ENCODE data around the gene LST1. TPM values are rescaled to one million over a fixed set of nuclear protein-coding genes. Genes with fewer than 3 reads are reported as not detected.

Gene LST1
- total RNA-seq, 1 donor = not detected

- peaks cover 93% of the 10 kb centered on the region for H3K36me3 ChIP-seq (ENCODE audit: insufficient read depth, low read length)
- no peak overlapping the region for H2AFZ ChIP-seq (ENCODE audit: low read length)
- DNase-seq (ENCODE audit: insufficient read length, low spot score, missing footprints) = peak; percentile 65
- no peak overlapping the region for H3K4me2 ChIP-seq (ENCODE audit: insufficient read depth, low read length)
- no peaks in the 10 kb centered on the region for H3K27me3 ChIP-seq (ENCODE audit: insufficient read depth, low read length)
- peaks cover 30% of the 10 kb centered on the region for H4K20me1 ChIP-seq (ENCODE audit: insufficient read depth, low read length)
- peaks cover 7% of the 10 kb centered on the region for H3K4me1 ChIP-seq (ENCODE audit: insufficient read depth, low read length)
- H3K27ac ChIP-seq (ENCODE audit: low read depth, low read length) = no peak overlapping the region
- H3K79me2 ChIP-seq (ENCODE audit: insufficient read depth, low read length) = peaks cover 11% of the 10 kb centered on the region
- no peaks in the 10 kb centered on the region for H3K9me3 ChIP-seq (ENCODE audit: low read depth, low read length)
- no peak for TF ChIP-seq CTCF (IDR thresholded peaks at IDR 0.05; ENCODE audit: extremely low read depth, low read depth, low read length)
- no peak overlapping the region for H3K4me3 ChIP-seq (ENCODE audit: insufficient read depth, low read length)
These were observed 50.9 kb downstream of the LST1 start for GRCh38 chr6:31636698-31637596.

Small RNA genes lying within 50 kb of the gene (small RNA-seq; reads per million reads assigned to genes)
- gene MIR6832 (not detected), gene SNORA38 (62.0 reads per million, percentile 96 among the genes with 10 or more reads in this experiment), gene SNORD117 (410 reads per million, percentile 98 among the genes with 10 or more reads in this experiment), gene SNORD84 (not detected), gene UQCRHP1 (not detected)

Other genes starting within 250 kb of the LST1 start
- 455 and 510 TPM in 2 replicates for gene HLA-B, start 229.1 kb upstream of the LST1 start, total RNA-seq
- gene MICA, start 182.7 kb upstream of the LST1 start, total RNA-seq = 31.1 and 40.1 TPM in 2 replicates
- 12.7 and 14.1 TPM in 2 replicates for gene MICB, start 88.1 kb upstream of the LST1 start, total RNA-seq
- gene MCCD1, start 57.3 kb upstream of the LST1 start, total RNA-seq = not detected in 2 replicates
- gene DDX39B, start 44.3 kb upstream of the LST1 start, total RNA-seq = 240 and 262 TPM in 2 replicates
- gene ATP6V1G2, start 39.7 kb upstream of the LST1 start, total RNA-seq = 2.2 and 2.9 TPM in 2 replicates
- 43.6 and 56.8 TPM in 2 replicates for gene NFKBIL1, start 38.7 kb upstream of the LST1 start, total RNA-seq
- not detected in 2 replicates for gene LTA, start 14.0 kb upstream of the LST1 start, total RNA-seq
- not detected in 2 replicates for gene TNF, start 10.7 kb upstream of the LST1 start, total RNA-seq
- 0.29 TPM in 1 of 2 replicates, not detected in the other for gene LTB, start 3.9 kb upstream of the LST1 start, total RNA-seq
- gene NCR3, start 6.7 kb downstream of the LST1 start, total RNA-seq = not detected in 2 replicates
- gene AIF1, start 29.0 kb downstream of the LST1 start, total RNA-seq = 0.36 TPM in 1 of 2 replicates, not detected in the other
- gene PRRC2A, start 34.4 kb downstream of the LST1 start, total RNA-seq = 49.2 and 52.2 TPM in 2 replicates
- 175 and 183 TPM in 2 replicates for gene BAG6, start 66.4 kb downstream of the LST1 start, total RNA-seq
- 1.1 and 1.2 TPM in 2 replicates for gene APOM, start 69.6 kb downstream of the LST1 start, total RNA-seq
- 21.2 and 21.7 TPM in 2 replicates for gene C6orf47, start 74.5 kb downstream of the LST1 start, total RNA-seq
- gene GPANK1, start 78.7 kb downstream of the LST1 start, total RNA-seq = 22.1 and 23.9 TPM in 2 replicates
- 124 and 150 TPM in 2 replicates for gene CSNK2B, start 79.8 kb downstream of the LST1 start, total RNA-seq
- 4.1 and 5.4 TPM in 2 replicates for gene LY6G5B, start 83.7 kb downstream of the LST1 start, total RNA-seq
- 0.59 and 0.72 TPM in 2 replicates for gene LY6G5C, start 94.8 kb downstream of the LST1 start, total RNA-seq
- 41.0 and 43.4 TPM in 2 replicates for gene ABHD16A, start 117.0 kb downstream of the LST1 start, total RNA-seq
- not detected in 2 replicates for gene LY6G6F, start 120.6 kb downstream of the LST1 start, total RNA-seq
- not detected in 2 replicates for gene LY6G6D, start 129.1 kb downstream of the LST1 start, total RNA-seq
- not detected in 2 replicates for gene LY6G6C, start 135.5 kb downstream of the LST1 start, total RNA-seq
- gene MPIG6B, start 137.1 kb downstream of the LST1 start, total RNA-seq = not detected in 2 replicates
- gene DDAH2, start 143.0 kb downstream of the LST1 start, total RNA-seq = 96.6 and 97.5 TPM in 2 replicates
- 502 and 581 TPM in 2 replicates for gene CLIC1, start 150.3 kb downstream of the LST1 start, total RNA-seq
- 12.4 and 13.0 TPM in 2 replicates for gene MSH5, start 153.7 kb downstream of the LST1 start, total RNA-seq
- gene SAPCD1, start 176.4 kb downstream of the LST1 start, total RNA-seq = 0.59 and 1.4 TPM in 2 replicates
- 0.29 and 0.36 TPM in 2 replicates for gene VWA7, start 191.1 kb downstream of the LST1 start, total RNA-seq
- 40.1 and 42.0 TPM in 2 replicates for gene VARS1, start 209.5 kb downstream of the LST1 start, total RNA-seq
- gene LSM2, start 220.7 kb downstream of the LST1 start, total RNA-seq = 18.3 and 22.4 TPM in 2 replicates
- 0.29 and 0.72 TPM in 2 replicates for gene HSPA1L, start 229.0 kb downstream of the LST1 start, total RNA-seq
- gene HSPA1A, start 229.3 kb downstream of the LST1 start, total RNA-seq = 33.3 and 36.9 TPM in 2 replicates
- gene HSPA1B, start 241.5 kb downstream of the LST1 start, total RNA-seq = 45.7 and 59.7 TPM in 2 replicates

Data from osteoblast (primary cell).